AG04449 (cell line): ENCODE results near the gene CMIP.

Experiments
- CTCF ChIA-PET: fragments of 350-600 bp; formaldehyde crosslinking; extraction: SDS; loops from one replicate; lab custom pipeline; 2021; ENCODE audit warnings: antibody characterized with exemption; lab: Yijun Ruan, JAX
- POLR2A ChIA-PET: fragments of 400-600, 350-600 bp; formaldehyde crosslinking; extraction: SDS; loops from one replicate; lab custom pipeline; 2020; ENCODE audit warnings: antibody characterized with exemption, inconsistent platforms; lab: Yijun Ruan, JAX
- DNase-seq: peaks from one replicate; pipeline ENCODE4 v3.0.0-alpha.2; 2010; ENCODE audit warnings: low read depth, low spot score
- H3K4me3 ChIP-seq: 2 replicates; pipeline ENCODE4 v1.5.1; 2011; ENCODE audit warnings: low read depth, mild to moderate bottlenecking, control low read depth, low read length
- TF ChIP-seq, protein P1 (sequence below): IDR thresholded peaks from one replicate; pipeline ENCODE4 v1.5.1; 2011; ENCODE audit warnings: mild to moderate bottlenecking, moderate library complexity, low read length, control low read depth, inconsistent platforms; ENCODE audit not compliant: insufficient read depth; ENCODE audit errors: missing control alignments

Gene CMIP

GRCh38 chr16:81707411-81708265, 263.0 kb downstream of the CMIP start:
- ChIA-PET CTCF (interaction anchor here (1.5 kb wide), 1 partner anchor 10 kb away, joined by 3 read pairs; no protein-coding TSS in a partner anchor), POLR2A (interaction anchor here (0.8 kb wide), 1 partner anchor 60 kb away, joined by 3 read pairs; no protein-coding TSS in a partner anchor)
- TF ChIP-seq, protein P1, sequence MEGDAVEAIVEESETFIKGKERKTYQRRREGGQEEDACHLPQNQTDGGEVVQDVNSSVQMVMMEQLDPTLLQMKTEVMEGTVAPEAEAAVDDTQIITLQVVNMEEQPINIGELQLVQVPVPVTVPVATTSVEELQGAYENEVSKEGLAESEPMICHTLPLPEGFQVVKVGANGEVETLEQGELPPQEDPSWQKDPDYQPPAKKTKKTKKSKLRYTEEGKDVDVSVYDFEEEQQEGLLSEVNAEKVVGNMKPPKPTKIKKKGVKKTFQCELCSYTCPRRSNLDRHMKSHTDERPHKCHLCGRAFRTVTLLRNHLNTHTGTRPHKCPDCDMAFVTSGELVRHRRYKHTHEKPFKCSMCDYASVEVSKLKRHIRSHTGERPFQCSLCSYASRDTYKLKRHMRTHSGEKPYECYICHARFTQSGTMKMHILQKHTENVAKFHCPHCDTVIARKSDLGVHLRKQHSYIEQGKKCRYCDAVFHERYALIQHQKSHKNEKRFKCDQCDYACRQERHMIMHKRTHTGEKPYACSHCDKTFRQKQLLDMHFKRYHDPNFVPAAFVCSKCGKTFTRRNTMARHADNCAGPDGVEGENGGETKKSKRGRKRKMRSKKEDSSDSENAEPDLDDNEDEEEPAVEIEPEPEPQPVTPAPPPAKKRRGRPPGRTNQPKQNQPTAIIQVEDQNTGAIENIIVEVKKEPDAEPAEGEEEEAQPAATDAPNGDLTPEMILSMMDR: no peak
- no peak overlapping the region for H3K4me3 ChIP-seq
- peak; percentile 4 for DNase-seq

- no peak for DNase-seq
- CTCF ChIA-PET: interaction anchor here (1.5 kb wide), 1 partner anchor 11 kb away, joined by 3 read pairs; no protein-coding TSS in a partner anchor
- H3K4me3 ChIP-seq: no peak overlapping the region
- POLR2A ChIA-PET: no interaction called here
- TF ChIP-seq, protein P1: no peak
Measured at GRCh38 chr16:81708266-81709015, 263.8 kb downstream of the CMIP start.

GRCh38 chr16:81709016-81709900, 264.6 kb downstream of the CMIP start:
- DNase-seq: no peak
- H3K4me3 ChIP-seq: no peak overlapping the region
- CTCF ChIA-PET: interaction anchor here (1.6 kb wide), 1 partner anchor 12 kb away, joined by 7 read pairs; no protein-coding TSS in a partner anchor
- POLR2A ChIA-PET: no interaction called here
- TF ChIP-seq, protein P1: no peak

DNA sequence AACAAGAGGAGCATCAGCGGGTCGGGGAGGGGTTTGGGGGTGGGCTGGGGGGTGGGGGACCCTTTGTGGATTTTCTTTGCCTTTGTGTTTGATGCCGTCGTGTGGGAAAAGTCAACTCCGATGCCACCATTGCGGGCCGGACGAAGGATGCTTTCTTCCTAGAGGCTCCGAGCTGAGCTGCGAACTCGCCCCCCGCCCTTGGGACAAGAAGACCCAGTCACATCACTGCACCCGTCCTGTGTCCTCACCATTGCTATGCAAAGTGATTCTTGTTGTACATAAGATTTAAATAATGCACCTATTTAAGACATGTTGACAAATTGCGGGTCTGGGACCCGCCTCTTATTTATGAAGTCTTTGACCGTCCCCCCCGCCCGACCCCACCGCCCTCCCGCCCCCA, 265.4 kb downstream of the CMIP start:
- CTCF ChIA-PET: interaction anchor here (0.7 to 1.6 kb wide), 3 partner anchors 13 to 306 kb away, joined by 3 to 7 read pairs (median 5); no protein-coding TSS in a partner anchor
- no peak overlapping the region for H3K4me3 ChIP-seq
- TF ChIP-seq, protein P1: no peak
- POLR2A ChIA-PET: no interaction called here
- DNase-seq: no peak

DNA sequence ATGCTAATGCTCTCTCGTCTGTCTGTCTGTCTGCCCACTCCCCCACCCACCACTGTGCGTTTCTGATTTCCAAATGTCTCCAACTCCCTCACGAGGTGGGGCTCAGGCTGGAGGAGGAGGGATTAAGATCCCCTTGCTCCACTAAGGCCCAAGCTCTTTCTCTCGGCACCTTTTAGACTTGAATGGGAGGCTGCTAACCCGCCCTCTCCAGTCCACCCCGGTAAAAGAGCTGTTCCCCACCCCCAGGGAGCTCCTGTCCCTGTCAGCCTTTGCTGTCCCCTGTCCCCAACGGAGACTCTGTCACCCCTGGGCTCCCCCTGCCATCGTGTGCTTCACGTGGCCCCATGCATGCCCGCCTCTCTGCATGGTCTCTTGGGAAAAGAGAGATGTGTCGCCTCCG, 266.0 kb downstream of the CMIP start:
- TF ChIP-seq, protein P1: no peak
- CTCF ChIA-PET: interaction anchor here (0.6 to 1.6 kb wide), 4 partner anchors 14 to 308 kb away, joined by 3 to 7 read pairs (median 4); no protein-coding TSS in a partner anchor
- POLR2A ChIA-PET: no interaction called here
- H3K4me3 ChIP-seq: no peak overlapping the region
- DNase-seq: no peak
